ENCODE data around the gene CRYBG1. TPM values are rescaled to one million over a fixed set of nuclear protein-coding genes. Genes with fewer than 3 reads are reported as not detected.

Gene CRYBG1
- total RNA-seq, 2 experiments from 2014 or later: 59.2 TPM

GRCh38 chr6:106591111-106591825 lies 230.8 kb downstream of the CRYBG1 start:
- H3K36me3 Mint-ChIP-seq (ENCODE audit: low read depth): peaks cover 8% of the 10 kb centered on the region
- H3K4me3 Mint-ChIP-seq: no peak overlapping the region
- no peaks in the 10 kb centered on the region for H3K4me1 Mint-ChIP-seq
- CTCF ChIA-PET: no interaction called here
- H3K9me3 Mint-ChIP-seq: no peaks in the 10 kb centered on the region
- H3K27ac Mint-ChIP-seq: no peak overlapping the region
- POLR2A ChIA-PET: no interaction called here
- no peaks in the 10 kb centered on the region for H3K27me3 Mint-ChIP-seq
- no peak for DNase-seq

GRCh38 chr6:106599440-106599839 lies 238.9 kb downstream of the CRYBG1 start:
- ChIA-PET POLR2A (interaction anchor here (0.9 kb wide), 1 partner anchor 274 kb away, joined by 3 read pairs; no protein-coding TSS in a partner anchor), CTCF (interaction anchor here (0.8 kb wide), 1 partner anchor 33 kb away, joined by 5 read pairs; no protein-coding TSS in a partner anchor)
- H3K27me3 Mint-ChIP-seq: no peaks in the 10 kb centered on the region
- no peak overlapping the region for H3K27ac Mint-ChIP-seq
- DNase-seq: no peak
- no peaks in the 10 kb centered on the region for H3K4me1 Mint-ChIP-seq
- no peaks in the 10 kb centered on the region for H3K9me3 Mint-ChIP-seq
- H3K4me3 Mint-ChIP-seq: no peak overlapping the region
- H3K36me3 Mint-ChIP-seq (ENCODE audit: low read depth): peaks cover 3% of the 10 kb centered on the region

GRCh38 chr6:106600329-106600728 lies 239.8 kb downstream of the CRYBG1 start:
- H3K9me3 Mint-ChIP-seq: no peaks in the 10 kb centered on the region
- CTCF ChIA-PET: no interaction called here
- no peak overlapping the region for H3K4me3 Mint-ChIP-seq
- no peak overlapping the region for H3K27ac Mint-ChIP-seq
- H3K36me3 Mint-ChIP-seq (ENCODE audit: low read depth): peaks cover 8% of the 10 kb centered on the region
- no peak for DNase-seq
- no peaks in the 10 kb centered on the region for H3K4me1 Mint-ChIP-seq
- POLR2A ChIA-PET: no interaction called here
- no peaks in the 10 kb centered on the region for H3K27me3 Mint-ChIP-seq

- H3K9me3 Mint-ChIP-seq: no peaks in the 10 kb centered on the region
- H3K4me3 Mint-ChIP-seq: no peak overlapping the region
- peaks cover 15% of the 10 kb centered on the region for H3K4me1 Mint-ChIP-seq
- H3K36me3 Mint-ChIP-seq (ENCODE audit: low read depth): peaks cover 14% of the 10 kb centered on the region
- ChIA-PET POLR2A (no interaction called here), CTCF (interaction anchor here (0.6 to 2.0 kb wide), 18 partner anchors 9 to 371 kb away, joined by 3 to 10 read pairs (median 4); partner anchors contain the start of genes QRSL1 and RTN4IP1)
- H3K27ac Mint-ChIP-seq: no peak overlapping the region
- no peak for DNase-seq
- H3K27me3 Mint-ChIP-seq: no peaks in the 10 kb centered on the region
Measured at GRCh38 chr6:106608080-106608668, 247.7 kb downstream of the CRYBG1 start.

GRCh38 chr6:106609699-106610098 lies 249.2 kb downstream of the CRYBG1 start:
- H3K4me3 Mint-ChIP-seq: no peak overlapping the region
- ChIA-PET POLR2A (no interaction called here), CTCF (interaction anchor here (0.6 to 3.5 kb wide), 20 partner anchors 9 to 370 kb away, joined by 3 to 26 read pairs (median 4); partner anchors contain the start of genes QRSL1 and RTN4IP1)
- DNase-seq: peak; percentile 28
- H3K9me3 Mint-ChIP-seq: no peaks in the 10 kb centered on the region
- no peaks in the 10 kb centered on the region for H3K27me3 Mint-ChIP-seq
- no peak overlapping the region for H3K27ac Mint-ChIP-seq
- peaks cover 30% of the 10 kb centered on the region for H3K4me1 Mint-ChIP-seq
- peaks cover 17% of the 10 kb centered on the region for H3K36me3 Mint-ChIP-seq (ENCODE audit: low read depth)

GRCh38 chr6:106611030-106611429 lies 250.5 kb downstream of the CRYBG1 start:
- ChIA-PET POLR2A (interaction anchor here (0.9 to 1.3 kb wide), 2 partner anchors 12 to 19 kb away, joined by 3 to 4 read pairs; no protein-coding TSS in a partner anchor), CTCF (interaction anchor here (0.9 to 3.5 kb wide), 8 partner anchors 15 to 386 kb away, joined by 3 to 26 read pairs (median 4); partner anchors contain the start of genes QRSL1 and RTN4IP1)
- Mint-ChIP-seq H3K9me3 (no peaks in the 10 kb centered on the region), H3K27me3 (no peaks in the 10 kb centered on the region), H3K27ac (no peak overlapping the region), H3K4me3 (no peak overlapping the region), H3K4me1 (peaks cover 34% of the 10 kb centered on the region), H3K36me3 (ENCODE audit: low read depth) (peaks cover 15% of the 10 kb centered on the region)
- DNase-seq: no peak

GRCh38 chr6:106612671-106613416 lies 252.3 kb downstream of the CRYBG1 start:
- Mint-ChIP-seq H3K4me3 (no peak overlapping the region), H3K27ac (peak overlapping the region; percentile 42), H3K36me3 (ENCODE audit: low read depth) (peaks cover 22% of the 10 kb centered on the region), H3K9me3 (no peaks in the 10 kb centered on the region), H3K27me3 (no peaks in the 10 kb centered on the region), H3K4me1 (peaks cover 39% of the 10 kb centered on the region)
- POLR2A ChIA-PET: interaction anchor here (0.7 to 2.9 kb wide), 5 partner anchors 16 to 100 kb away, joined by 3 to 29 read pairs (median 12); partner anchors contain the start of genes QRSL1 and RTN4IP1
- CTCF ChIA-PET: interaction anchor here (0.8 to 3.5 kb wide), 7 partner anchors 14 to 385 kb away, joined by 3 to 26 read pairs (median 4); partner anchors contain the start of gene CRYBG1
- no peak for DNase-seq

GRCh38 chr6:106613590-106613989 lies 253.1 kb downstream of the CRYBG1 start:
- no peak for DNase-seq
- H3K36me3 Mint-ChIP-seq (ENCODE audit: low read depth): peaks cover 27% of the 10 kb centered on the region
- H3K27me3 Mint-ChIP-seq: no peaks in the 10 kb centered on the region
- POLR2A ChIA-PET: interaction anchor here (0.7 to 2.9 kb wide), 6 partner anchors 15 to 97 kb away, joined by 3 to 29 read pairs (median 8); partner anchors contain the start of genes QRSL1 and RTN4IP1
- no peak overlapping the region for H3K4me3 Mint-ChIP-seq
- peak overlapping the region; percentile 42 for H3K27ac Mint-ChIP-seq
- CTCF ChIA-PET: interaction anchor here (0.8 to 1.9 kb wide), 6 partner anchors 13 to 384 kb away, joined by 3 to 6 read pairs (median 4); partner anchors contain the start of gene CRYBG1
- H3K4me1 Mint-ChIP-seq: peaks cover 40% of the 10 kb centered on the region
- no peaks in the 10 kb centered on the region for H3K9me3 Mint-ChIP-seq

- Mint-ChIP-seq H3K4me3 (no peak overlapping the region), H3K36me3 (ENCODE audit: low read depth) (peaks cover 32% of the 10 kb centered on the region), H3K9me3 (no peaks in the 10 kb centered on the region), H3K27ac (peak overlapping the region; percentile 42), H3K4me1 (peaks cover 42% of the 10 kb centered on the region), H3K27me3 (no peaks in the 10 kb centered on the region)
- DNase-seq: no peak
- ChIA-PET POLR2A (interaction anchor here (0.9 to 2.9 kb wide), 8 partner anchors 8 to 102 kb away, joined by 3 to 29 read pairs (median 6); partner anchors contain the start of genes QRSL1 and RTN4IP1), CTCF (interaction anchor here (0.6 to 1.9 kb wide), 10 partner anchors 9 to 384 kb away, joined by 3 to 9 read pairs (median 4); partner anchors contain the start of genes QRSL1 and RTN4IP1)
Measured at GRCh38 chr6:106614166-106614565, 253.6 kb downstream of the CRYBG1 start.

GRCh38 chr6:106614592-106615257 lies 254.2 kb downstream of the CRYBG1 start:
- H3K27me3 Mint-ChIP-seq: no peaks in the 10 kb centered on the region
- ChIA-PET CTCF (interaction anchor here (0.6 to 1.9 kb wide), 10 partner anchors 8 to 383 kb away, joined by 3 to 9 read pairs (median 4); partner anchors contain the start of genes QRSL1 and RTN4IP1), POLR2A (interaction anchor here (0.5 to 2.9 kb wide), 9 partner anchors 8 to 102 kb away, joined by 3 to 29 read pairs (median 5); partner anchors contain the start of genes QRSL1 and RTN4IP1)
- peak overlapping the region; percentile 42 for H3K27ac Mint-ChIP-seq
- no peaks in the 10 kb centered on the region for H3K9me3 Mint-ChIP-seq
- DNase-seq: no peak
- H3K36me3 Mint-ChIP-seq (ENCODE audit: low read depth): peaks cover 34% of the 10 kb centered on the region
- H3K4me1 Mint-ChIP-seq: peaks cover 44% of the 10 kb centered on the region
- no peak overlapping the region for H3K4me3 Mint-ChIP-seq

- no peak overlapping the region for H3K4me3 Mint-ChIP-seq
- POLR2A ChIA-PET: interaction anchor here (1.2 to 2.2 kb wide), 2 partner anchors 11 to 13 kb away, joined by 6 to 10 read pairs; partner anchors contain the start of genes QRSL1 and RTN4IP1
- H3K27ac Mint-ChIP-seq: no peak overlapping the region
- no peaks in the 10 kb centered on the region for H3K9me3 Mint-ChIP-seq
- no peaks in the 10 kb centered on the region for H3K27me3 Mint-ChIP-seq
- H3K36me3 Mint-ChIP-seq (ENCODE audit: low read depth): peaks cover 35% of the 10 kb centered on the region
- peaks cover 43% of the 10 kb centered on the region for H3K4me1 Mint-ChIP-seq
- CTCF ChIA-PET: interaction anchor here (1.5 kb wide), 1 partner anchor 9 kb away, joined by 4 read pairs; no protein-coding TSS in a partner anchor
- DNase-seq: no peak
Measured at GRCh38 chr6:106617302-106617701, 256.8 kb downstream of the CRYBG1 start.

Data from activated CD4-positive, alpha-beta memory T cell treated with anti-CD3 and anti-CD28 coated beads, Interleukin-2, amount 10 ng/mL, durations not matched to agents 7 days and 5 days (primary cell).